Gastrocnemius medialis (tissue), 4 donors: ENCODE measurements around the gene ARHGAP9.

Source experiments
- POLR2A ChIP-seq, 2 donors: fragments of 450-650 bp; IDR thresholded peaks; one replicate each; pipeline ENCODE4 v1.6.1; 2017; ENCODE audit warnings: antibody characterized with exemption in 2 of 2, mild to moderate bottlenecking in 2 of 2, moderate library complexity in 2 of 2
- TF ChIP-seq, protein P1 (sequence below), 5 experiments: fragments of 450-650 bp in 3 of 5; fragments of 200-600 bp in 2 of 5; sonication (generic) in 2 of 5; IDR thresholded peaks in 4 of 5; conservative IDR thresholded peaks in 1 of 5; 1 replicate in 4 of 5; 2 replicates in 1 of 5; pipeline ENCODE4 v1.5.1; 2016 to 2019; ENCODE audit warnings: antibody characterized with exemption in 5 of 5, mild to moderate bottlenecking in 3 of 5, moderate library complexity in 3 of 5

DNA sequence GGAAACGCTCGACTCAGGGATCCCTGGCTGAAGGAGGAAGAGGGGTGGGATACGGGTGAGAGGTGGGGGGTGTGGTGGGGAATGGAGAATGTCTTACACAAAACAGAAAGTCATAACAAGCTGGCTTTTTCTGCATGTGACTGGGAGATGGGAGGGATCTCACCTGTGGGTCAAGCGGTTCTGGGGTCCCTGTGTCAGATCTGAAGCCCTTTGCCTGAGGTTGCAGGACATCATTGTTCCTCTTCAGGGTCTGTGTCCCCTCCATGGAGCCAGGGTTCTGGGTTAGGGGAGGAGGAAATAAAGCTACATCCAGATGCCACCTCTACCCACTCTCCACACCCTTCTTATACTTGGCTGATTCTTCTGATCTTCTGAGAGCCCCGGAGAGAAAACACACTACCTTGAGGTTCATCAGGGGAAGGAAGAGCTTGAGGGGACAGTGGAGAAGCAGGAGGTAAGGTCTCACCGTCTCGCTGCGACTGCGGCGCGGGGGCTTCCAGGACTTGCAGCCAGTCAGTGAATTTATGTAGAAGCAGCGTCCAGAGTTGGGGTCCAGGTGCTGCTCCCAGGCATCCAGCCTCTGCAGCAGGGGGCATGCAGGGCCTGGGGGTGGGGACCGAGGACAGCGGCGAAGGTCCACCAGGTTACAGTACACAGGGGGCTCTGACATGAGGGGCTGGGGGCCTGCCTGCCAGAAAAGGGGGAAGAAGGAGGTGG is 2.5 kb downstream of the ARHGAP9 start:
- TF ChIP-seq, protein P1, sequence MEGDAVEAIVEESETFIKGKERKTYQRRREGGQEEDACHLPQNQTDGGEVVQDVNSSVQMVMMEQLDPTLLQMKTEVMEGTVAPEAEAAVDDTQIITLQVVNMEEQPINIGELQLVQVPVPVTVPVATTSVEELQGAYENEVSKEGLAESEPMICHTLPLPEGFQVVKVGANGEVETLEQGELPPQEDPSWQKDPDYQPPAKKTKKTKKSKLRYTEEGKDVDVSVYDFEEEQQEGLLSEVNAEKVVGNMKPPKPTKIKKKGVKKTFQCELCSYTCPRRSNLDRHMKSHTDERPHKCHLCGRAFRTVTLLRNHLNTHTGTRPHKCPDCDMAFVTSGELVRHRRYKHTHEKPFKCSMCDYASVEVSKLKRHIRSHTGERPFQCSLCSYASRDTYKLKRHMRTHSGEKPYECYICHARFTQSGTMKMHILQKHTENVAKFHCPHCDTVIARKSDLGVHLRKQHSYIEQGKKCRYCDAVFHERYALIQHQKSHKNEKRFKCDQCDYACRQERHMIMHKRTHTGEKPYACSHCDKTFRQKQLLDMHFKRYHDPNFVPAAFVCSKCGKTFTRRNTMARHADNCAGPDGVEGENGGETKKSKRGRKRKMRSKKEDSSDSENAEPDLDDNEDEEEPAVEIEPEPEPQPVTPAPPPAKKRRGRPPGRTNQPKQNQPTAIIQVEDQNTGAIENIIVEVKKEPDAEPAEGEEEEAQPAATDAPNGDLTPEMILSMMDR (IDR thresholded peaks at IDR 0.05 in 4 of 5, conservative IDR thresholded peaks at IDR 0.05 in 1 of 5), result no peak
- no peak for TF ChIP-seq POLR2A (IDR thresholded peaks at IDR 0.05)
